HG02763 (cell line): Measurements from ENCODE around the gene RBMS3.
"Not testable (repeated sequence)": the region's sequence is repeated elsewhere in the genome, so short reads cannot be mapped to it uniquely, and the experiment has no call there.

Experiments
- ATAC-seq: cut with Tn5 transposase; IDR thresholded peaks from one replicate; pipeline ENCODE4 v1.9.1; 2021; ENCODE audit warnings: mild to moderate bottlenecking, moderate library complexity; ENCODE audit not compliant: unreplicated experiment

The RBMS3 gene

GRCh38 chr3:29337565-29337964, 56.7 kb downstream of the RBMS3 start:
- ATAC-seq, result no peak

- no peak for ATAC-seq
Observed at GRCh38 chr3:29338377-29338776, 57.5 kb downstream of the RBMS3 start.

- no peak for ATAC-seq
Observed at GRCh38 chr3:29339016-29339833, 58.4 kb downstream of the RBMS3 start.

GRCh38 chr3:29344154-29344553, 63.3 kb downstream of the RBMS3 start:
- ATAC-seq, result no peak

- ATAC-seq, result no peak
Observed at GRCh38 chr3:29344935-29345334, 64.1 kb downstream of the RBMS3 start.

GRCh38 chr3:29345516-29346300, 64.8 kb downstream of the RBMS3 start:
- ATAC-seq, result no peak

GRCh38 chr3:29346828-29347227, 66.0 kb downstream of the RBMS3 start:
- ATAC-seq, result no peak

GRCh38 chr3:29347412-29347811, 66.5 kb downstream of the RBMS3 start:
- ATAC-seq, result no peak

GRCh38 chr3:29348316-29348715, 67.4 kb downstream of the RBMS3 start:
- ATAC-seq, result no peak

GRCh38 chr3:29349049-29349448, 68.2 kb downstream of the RBMS3 start:
- no peak for ATAC-seq

GRCh38 chr3:29353807-29354206, 72.9 kb downstream of the RBMS3 start:
- ATAC-seq, result no peak

- ATAC-seq, result no peak
Observed at GRCh38 chr3:29354894-29355293, 74.0 kb downstream of the RBMS3 start.

GRCh38 chr3:29356062-29356461, 75.2 kb downstream of the RBMS3 start:
- no peak for ATAC-seq

- not testable (repeated sequence) for ATAC-seq
Observed at GRCh38 chr3:29360289-29360688, 79.4 kb downstream of the RBMS3 start.

GRCh38 chr3:29363110-29363509, 82.2 kb downstream of the RBMS3 start:
- no peak for ATAC-seq

GRCh38 chr3:29370021-29370420, 89.2 kb downstream of the RBMS3 start:
- ATAC-seq, result no peak

GRCh38 chr3:29370476-29371420, 89.9 kb downstream of the RBMS3 start:
- no peak for ATAC-seq

GRCh38 chr3:29373131-29373680, 92.3 kb downstream of the RBMS3 start:
- no peak for ATAC-seq

GRCh38 chr3:29374226-29374625, 93.4 kb downstream of the RBMS3 start:
- ATAC-seq, result no peak

GRCh38 chr3:29379097-29379496, 98.2 kb downstream of the RBMS3 start:
- ATAC-seq, result no peak

- ATAC-seq, result no peak
Observed at GRCh38 chr3:29381595-29381994, 100.7 kb downstream of the RBMS3 start.
